H9 (cell line): ENCODE data around the gene SLC25A42. TPM values are rescaled to one million over a fixed set of nuclear protein-coding genes. Genes with fewer than 3 reads are reported as not detected.

Source experiments
- DNase-seq: peaks from one replicate; pipeline ENCODE4 v3.0.0-alpha.2; 2017
- H2AFZ ChIP-seq: one replicate; pipeline ENCODE4 v1.6.1; 2013; ENCODE audit warnings: mild to moderate bottlenecking, low read length, control low read depth, moderate library complexity
- H2AK5ac ChIP-seq: 2 replicates; pipeline ENCODE4 v1.6.1; 2013; ENCODE audit warnings: low read length, control low read depth, mixed read lengths; ENCODE audit not compliant: insufficient read length
- H2BK120ac ChIP-seq: one replicate; pipeline ENCODE4 v1.6.1; 2013; ENCODE audit warnings: low read depth, mild to moderate bottlenecking, low read length, control low read depth, inconsistent platforms; ENCODE audit not compliant: poor library complexity, severe bottlenecking
- H2BK12ac ChIP-seq: 2 replicates; pipeline ENCODE4 v1.6.1; 2013; ENCODE audit warnings: low read length, control low read depth, mixed read lengths, low read depth; ENCODE audit not compliant: insufficient read length
- H2BK15ac ChIP-seq: 2 replicates; pipeline ENCODE4 v1.6.1; 2013; ENCODE audit warnings: low read depth, low read length, control low read depth
- H2BK20ac ChIP-seq: one replicate; pipeline ENCODE4 v1.6.1; 2013; ENCODE audit warnings: low read depth, mild to moderate bottlenecking, low read length, control low read depth, inconsistent platforms; ENCODE audit not compliant: poor library complexity, severe bottlenecking
- H2BK5ac ChIP-seq: 2 replicates; pipeline ENCODE4 v1.6.1; 2013; ENCODE audit warnings: low read length, control low read depth, mixed read lengths; ENCODE audit not compliant: insufficient read length
- H3K14ac ChIP-seq: 2 replicates; pipeline ENCODE4 v1.6.1; 2013; ENCODE audit warnings: low read length, control low read depth; ENCODE audit not compliant: insufficient read depth
- H3K18ac ChIP-seq: 2 replicates; pipeline ENCODE4 v1.6.1; 2013; ENCODE audit warnings: low read depth, mild to moderate bottlenecking, mixed read lengths, low read length, control low read depth; ENCODE audit not compliant: insufficient read length
- H3K23ac ChIP-seq: 2 replicates; pipeline ENCODE4 v1.6.1; 2013; ENCODE audit warnings: low read length, control low read depth, mixed read lengths, low read depth; ENCODE audit not compliant: insufficient read length
- H3K23me2 ChIP-seq: 2 replicates; pipeline ENCODE4 v1.6.1; 2013; ENCODE audit warnings: low read depth, mild to moderate bottlenecking, mixed read lengths, low read length, control low read depth; ENCODE audit not compliant: insufficient read length, poor library complexity, severe bottlenecking
- H3K27ac ChIP-seq: 2 replicates; pipeline ENCODE4 v1.5.1; 2013; ENCODE audit warnings: low read length, control low read depth, mixed read lengths, low read depth; ENCODE audit not compliant: insufficient read length
- H3K27me3 ChIP-seq: 2 replicates; pipeline ENCODE4 v1.6.1; 2013; ENCODE audit warnings: low read length, control low read depth, inconsistent platforms; ENCODE audit not compliant: insufficient read depth
- H3K4ac ChIP-seq: 2 replicates; pipeline ENCODE4 v1.6.1; 2013; ENCODE audit warnings: low read depth, mild to moderate bottlenecking, control low read depth, inconsistent platforms, low read length, moderate library complexity
- H3K4me1 ChIP-seq: 2 replicates; pipeline ENCODE4 v1.6.1; 2013; ENCODE audit warnings: low read length, control low read depth, inconsistent platforms; ENCODE audit not compliant: insufficient read depth
- H3K4me2 ChIP-seq: 2 replicates; pipeline ENCODE4 v1.6.1; 2013; ENCODE audit warnings: low read length, control low read depth, mixed read lengths; ENCODE audit not compliant: insufficient read length, insufficient read depth
- H3K56ac ChIP-seq: 2 replicates; pipeline ENCODE4 v1.6.1; 2013; ENCODE audit warnings: low read depth, mild to moderate bottlenecking, mixed read lengths, low read length, control low read depth; ENCODE audit not compliant: insufficient read length
- H3K79me1 ChIP-seq: 2 replicates; pipeline ENCODE4 v1.6.1; 2013; ENCODE audit warnings: low read depth, mild to moderate bottlenecking, moderate library complexity, low read length, control low read depth, inconsistent platforms; ENCODE audit not compliant: insufficient read depth, poor library complexity, severe bottlenecking
- H3K79me2 ChIP-seq: 2 replicates; pipeline ENCODE4 v1.6.1; 2013; ENCODE audit warnings: low read length, control low read depth, inconsistent platforms; ENCODE audit not compliant: insufficient read depth
- H3K9ac ChIP-seq: 2 replicates; pipeline ENCODE4 v1.6.1; 2013; ENCODE audit warnings: low read length, control low read depth, mixed read lengths; ENCODE audit not compliant: insufficient read length; ENCODE audit errors: extremely low read depth
- H3K9me3 ChIP-seq: one replicate; pipeline ENCODE4 v1.6.1; 2013; ENCODE audit warnings: low read depth, low read length, inconsistent platforms; ENCODE audit not compliant: control insufficient read depth
- H3T11ph ChIP-seq: one replicate; pipeline ENCODE4 v1.6.1; 2013; ENCODE audit warnings: mild to moderate bottlenecking, low read length, control low read depth, inconsistent platforms
- H4K20me1 ChIP-seq: one replicate; pipeline ENCODE4 v1.6.1; 2013; ENCODE audit not compliant: control insufficient read depth, insufficient read length, insufficient read depth
- H4K5ac ChIP-seq: 2 replicates; pipeline ENCODE4 v1.6.1; 2013; ENCODE audit warnings: low read depth, mild to moderate bottlenecking, mixed read lengths, low read length, control low read depth; ENCODE audit not compliant: insufficient read length
- H4K8ac ChIP-seq: replicated peaks from 2 replicates; pipeline ENCODE4 v1.6.1; 2013; ENCODE audit warnings: low read length, control low read depth, mixed read lengths, low read depth; ENCODE audit not compliant: insufficient read length
- H4K91ac ChIP-seq: 2 replicates; pipeline ENCODE4 v1.6.1; 2013; ENCODE audit warnings: low read depth, mild to moderate bottlenecking, moderate library complexity, mixed read lengths, low read length, control low read depth; ENCODE audit not compliant: insufficient read length
- H3K27ac Mint-ChIP-seq, 3 experiments: 2 replicates in 2 of 3; 3 replicates in 1 of 3; pipeline ENCODE4 v1.8.0; 2020 to 2021; ENCODE audit warnings: mixed read lengths in 3 of 3, mild to moderate bottlenecking in 1 of 3, moderate library complexity in 1 of 3
- H3K27me3 Mint-ChIP-seq: 2 replicates; pipeline ENCODE4 v1.8.0; 2021; ENCODE audit warnings: low read depth, mild to moderate bottlenecking, moderate library complexity, mixed read lengths
- H3K36me3 Mint-ChIP-seq, 3 experiments: 2 replicates in 2 of 3; 3 replicates in 1 of 3; pipeline ENCODE4 v1.8.0; 2020 to 2021; ENCODE audit warnings: low read depth in 3 of 3, mixed read lengths in 3 of 3; ENCODE audit not compliant: insufficient read depth in 1 of 3
- H3K4me1 Mint-ChIP-seq, 2 experiments: 2 replicates each; pipeline ENCODE4 v1.8.0; 2020; ENCODE audit warnings: mixed read lengths in 2 of 2
- H3K4me3 Mint-ChIP-seq, 2 experiments: 2 replicates in 1 of 2; 3 replicates in 1 of 2; pipeline ENCODE4 v1.8.0; 2020 to 2021; ENCODE audit warnings: mild to moderate bottlenecking in 2 of 2, mixed read lengths in 2 of 2, moderate library complexity in 1 of 2
- H3K9me3 Mint-ChIP-seq, 2 experiments: 2 replicates in 1 of 2; 3 replicates in 1 of 2; pipeline ENCODE4 v1.8.0; 2020; ENCODE audit warnings: mild to moderate bottlenecking in 2 of 2, mixed read lengths in 2 of 2, moderate library complexity in 1 of 2
- CTCF ChIP-seq: fragments of 200-600 bp; sonication (generic); conservative IDR thresholded peaks from 3 replicates; pipeline ENCODE4 v1.8.0; 2021; ENCODE audit warnings: antibody characterized with exemption, mild to moderate bottlenecking
- WGBS: extraction: QIAGEN DNeasy Blood & Tissue Kit; methylation state at CpG from one replicate; pipeline ENCODE4 v1.1.7; 2013; ENCODE audit warnings: missing lambda C conversion rate, low lambda C conversion rate, mixed read lengths; ENCODE audit not compliant: insufficient read length; ENCODE audit errors: extremely low coverage; 5-methylcytosine and 5-hydroxymethylcytosine counted together
- total RNA-seq: library from RNA; stranded (reverse); gene quantifications from 2 replicates; pipeline ENCODE4 v1.2.1, GENCODE V29; 2021

SLC25A42 gene
- total RNA-seq, 1 experiment from 2014 or later: 3.6 TPM

GRCh38 chr19:19077103-19077502 lies 13.3 kb downstream of the SLC25A42 start:
- H4K5ac ChIP-seq: no peak overlapping the region
- no peaks in the 10 kb centered on the region for H3K23me2 ChIP-seq
- no peaks in the 10 kb centered on the region for H3K9me3 ChIP-seq
- no peak overlapping the region for H3K4me2 ChIP-seq
- no peak overlapping the region for H3K27ac ChIP-seq
- H3T11ph ChIP-seq: no peak overlapping the region
- DNase-seq: no peak
- H3K23ac ChIP-seq: no peak overlapping the region
- H3K36me3 Mint-ChIP-seq: no peaks in the 10 kb centered on the region; a peak in 1 of 7 replicates
- H3K4me3 Mint-ChIP-seq: no peak overlapping the region
- H2BK12ac ChIP-seq: no peak overlapping the region
- H3K79me2 ChIP-seq: no peaks in the 10 kb centered on the region
- H4K8ac ChIP-seq: no peak overlapping the region
- H2BK5ac ChIP-seq: no peak overlapping the region
- no peak overlapping the region for H2BK120ac ChIP-seq
- no peak overlapping the region for H3K27ac Mint-ChIP-seq
- no peak overlapping the region for H3K18ac ChIP-seq
- no peak overlapping the region for H2BK15ac ChIP-seq
- H3K4me1 ChIP-seq: no peaks in the 10 kb centered on the region
- no peak overlapping the region for H3K56ac ChIP-seq
- H2AFZ ChIP-seq: no peak overlapping the region
- no peak overlapping the region for H3K4ac ChIP-seq
- H3K27me3 Mint-ChIP-seq: peaks cover 83% of the 10 kb centered on the region
- no peak overlapping the region for H3K9ac ChIP-seq
- no peaks in the 10 kb centered on the region for H3K9me3 Mint-ChIP-seq
- no peak overlapping the region for H2AK5ac ChIP-seq
- no peak overlapping the region for H4K91ac ChIP-seq
- no peaks in the 10 kb centered on the region for H4K20me1 ChIP-seq
- H3K27me3 ChIP-seq: no peaks in the 10 kb centered on the region; the same call in 1 of the 2 replicates
- H2BK20ac ChIP-seq: no peak overlapping the region
- H3K79me1 ChIP-seq: no peaks in the 10 kb centered on the region
- H3K14ac ChIP-seq: no peak overlapping the region
- TF ChIP-seq CTCF: no peak
- WGBS: no CpG with 5 or more reads among the region's 7 CpGs
- H3K4me1 Mint-ChIP-seq: peaks cover 3% of the 10 kb centered on the region in 2 experiments; a peak in 2 of 4 replicates
